Suprapubic skin (tissue), 3 donors: Measurements from ENCODE around the gene MYO9B.

Experiments used
- EP300 ChIP-seq: sonication (generic); formaldehyde crosslinking; IDR thresholded peaks from one replicate; pipeline ENCODE4 v1.6.1; 2017; ENCODE audit warnings: antibody characterized with exemption
- POLR2A ChIP-seq, 2 donors: fragments of 450-650 bp; IDR thresholded peaks; one replicate each; pipeline ENCODE4 v1.6.1; 2017; ENCODE audit warnings: antibody characterized with exemption in 2 of 2, mild to moderate bottlenecking in 2 of 2, moderate library complexity in 2 of 2
- TF ChIP-seq, protein P1 (sequence below), 2 donors: fragments of 200-600 bp in 1 of 2; fragments of 450-650 bp in 1 of 2; sonication (generic) in 1 of 2; IDR thresholded peaks; one replicate each; pipeline ENCODE4 v1.5.1; 2016 to 2019; ENCODE audit warnings: antibody characterized with exemption in 2 of 2, mild to moderate bottlenecking in 1 of 2, moderate library complexity in 1 of 2

DNA sequence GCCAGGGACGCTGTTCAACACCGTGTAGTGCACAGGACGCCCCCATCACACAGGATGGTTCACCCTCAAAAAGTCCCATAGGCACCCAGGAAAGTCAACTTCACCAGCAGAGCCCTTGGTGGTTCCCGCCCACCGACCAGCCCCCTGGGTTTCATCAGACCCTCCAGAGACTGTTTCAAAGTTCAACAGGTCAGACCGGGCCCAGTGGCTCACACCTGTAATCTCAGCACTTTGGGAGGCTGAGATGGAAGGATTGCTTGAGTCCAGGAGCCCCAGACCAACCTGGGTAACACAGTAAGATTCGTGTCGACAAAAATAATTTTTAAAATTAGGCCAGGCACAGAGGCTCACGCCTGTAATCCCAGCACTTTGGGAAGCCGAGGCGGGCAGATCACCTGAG lies 61.0 kb downstream of the MYO9B start:
- TF ChIP-seq, protein P1, sequence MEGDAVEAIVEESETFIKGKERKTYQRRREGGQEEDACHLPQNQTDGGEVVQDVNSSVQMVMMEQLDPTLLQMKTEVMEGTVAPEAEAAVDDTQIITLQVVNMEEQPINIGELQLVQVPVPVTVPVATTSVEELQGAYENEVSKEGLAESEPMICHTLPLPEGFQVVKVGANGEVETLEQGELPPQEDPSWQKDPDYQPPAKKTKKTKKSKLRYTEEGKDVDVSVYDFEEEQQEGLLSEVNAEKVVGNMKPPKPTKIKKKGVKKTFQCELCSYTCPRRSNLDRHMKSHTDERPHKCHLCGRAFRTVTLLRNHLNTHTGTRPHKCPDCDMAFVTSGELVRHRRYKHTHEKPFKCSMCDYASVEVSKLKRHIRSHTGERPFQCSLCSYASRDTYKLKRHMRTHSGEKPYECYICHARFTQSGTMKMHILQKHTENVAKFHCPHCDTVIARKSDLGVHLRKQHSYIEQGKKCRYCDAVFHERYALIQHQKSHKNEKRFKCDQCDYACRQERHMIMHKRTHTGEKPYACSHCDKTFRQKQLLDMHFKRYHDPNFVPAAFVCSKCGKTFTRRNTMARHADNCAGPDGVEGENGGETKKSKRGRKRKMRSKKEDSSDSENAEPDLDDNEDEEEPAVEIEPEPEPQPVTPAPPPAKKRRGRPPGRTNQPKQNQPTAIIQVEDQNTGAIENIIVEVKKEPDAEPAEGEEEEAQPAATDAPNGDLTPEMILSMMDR (IDR thresholded peaks at IDR 0.05): no peak
- TF ChIP-seq POLR2A (IDR thresholded peaks at IDR 0.05) (no peak), EP300 (no peak)
